T-helper 1 cell (primary cell): ENCODE data around the gene PRR14.
"Not testable (repeated sequence)": the region's sequence is repeated elsewhere in the genome, so short reads cannot be mapped to it uniquely, and the experiment has no call there.

Experiments used
- DNase-seq, 5 donors: peaks; one replicate each; pipeline ENCODE4 v3.0.0-alpha.2; 2012 to 2020

PRR14 gene

DNA sequence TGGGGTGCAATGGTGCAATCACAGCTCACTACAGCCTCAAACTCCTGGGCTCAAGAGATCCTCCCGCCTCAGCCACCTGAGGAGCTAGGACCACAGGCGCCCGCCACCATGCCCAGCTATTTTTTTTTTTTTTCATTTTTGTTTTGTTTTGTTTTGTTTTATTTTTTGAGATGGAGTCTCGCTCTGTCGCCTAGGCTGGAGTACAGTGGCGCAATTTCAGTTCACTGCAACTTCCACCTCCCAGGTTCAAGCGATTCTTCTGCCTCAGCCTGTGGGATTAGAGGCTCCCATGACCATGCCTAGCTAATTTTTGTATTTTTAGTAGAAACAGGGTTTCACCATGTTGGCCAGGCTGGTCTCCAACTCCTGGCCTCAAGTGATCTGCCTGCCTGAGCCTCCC, 18.3 kb upstream of the PRR14 start:
- not testable (repeated sequence) for DNase-seq

DNA sequence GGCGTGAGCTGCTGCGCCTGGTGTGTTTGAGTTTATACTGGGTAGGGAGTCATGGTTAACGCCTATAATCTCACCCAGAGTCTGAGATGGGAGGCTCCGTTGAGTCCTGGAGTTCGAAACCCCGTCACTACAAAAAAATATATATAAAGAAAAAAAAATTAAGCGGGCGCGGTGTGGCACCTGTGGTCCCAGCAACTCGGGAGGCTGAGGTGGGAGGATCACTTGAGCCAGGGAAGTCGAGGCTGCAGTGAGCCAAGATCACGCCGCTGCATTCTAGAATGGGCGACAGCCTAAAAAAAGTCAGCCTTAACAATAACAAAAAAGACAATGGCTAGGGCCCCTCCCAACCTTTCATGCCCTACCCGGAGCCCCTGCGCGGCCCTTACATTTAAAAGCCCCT, 17.2 kb upstream of the PRR14 start:
- no peak for DNase-seq

DNA sequence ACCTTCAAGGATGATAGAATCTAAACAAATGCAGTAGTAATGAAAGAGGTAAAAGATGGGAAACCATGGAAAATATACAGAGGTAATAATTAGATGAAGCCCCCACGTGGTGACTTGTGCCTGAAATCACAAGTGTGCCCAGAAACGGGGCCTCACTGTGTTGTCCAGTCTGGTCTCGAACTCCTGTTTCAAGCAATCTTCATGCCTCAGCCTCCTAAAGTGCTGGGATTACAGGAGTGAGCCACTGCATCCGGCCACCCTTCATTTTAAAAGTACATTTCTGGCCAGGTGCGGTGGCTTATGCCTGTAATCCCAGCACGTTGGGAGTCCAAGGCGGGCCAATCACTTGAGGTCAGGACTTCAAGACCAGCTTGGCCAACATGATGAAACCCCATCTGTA, 14.2 kb upstream of the PRR14 start:
- DNase-seq: no peak

- not testable (repeated sequence) for DNase-seq
Measured at GRCh38 chr16:30637139-30637538, 13.6 kb upstream of the PRR14 start.

GRCh38 chr16:30637944-30638343, 12.8 kb upstream of the PRR14 start:
- DNase-seq: peak in 1 of 5 donors; percentile 46

DNA sequence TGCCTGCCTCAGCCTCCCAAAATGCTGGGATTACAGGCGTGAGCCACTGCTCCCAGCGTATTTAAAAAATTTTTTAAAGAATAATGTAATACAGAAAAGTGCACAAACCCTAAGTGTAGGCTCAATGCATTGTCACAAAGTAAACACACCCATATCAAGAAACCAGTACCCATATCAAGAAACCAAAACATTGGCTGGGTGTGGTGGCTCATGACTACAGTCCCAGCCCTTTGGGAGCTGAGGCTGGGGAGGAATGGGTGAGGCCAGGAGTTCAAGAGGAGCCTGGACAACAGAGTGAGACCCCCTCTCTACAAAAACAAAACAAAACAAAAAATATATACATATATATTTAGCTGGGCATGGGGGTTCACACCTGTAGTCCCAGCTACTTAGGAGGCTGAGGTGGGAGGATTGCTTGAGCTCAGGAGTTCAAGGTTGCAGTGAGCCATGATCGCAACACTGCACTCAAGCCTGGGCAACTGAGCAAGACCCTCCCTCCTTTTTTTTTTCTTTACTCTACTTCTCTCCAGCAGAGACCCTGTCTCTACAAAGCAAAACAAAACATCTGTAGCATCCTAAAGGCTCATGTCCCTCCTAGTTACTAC, 9.3 kb upstream of the PRR14 start:
- no peak for DNase-seq

GRCh38 chr16:30644334-30644830, 6.4 kb upstream of the PRR14 start:
- DNase-seq: no peak

GRCh38 chr16:30645727-30646126, 5.0 kb upstream of the PRR14 start:
- no peak for DNase-seq

DNA sequence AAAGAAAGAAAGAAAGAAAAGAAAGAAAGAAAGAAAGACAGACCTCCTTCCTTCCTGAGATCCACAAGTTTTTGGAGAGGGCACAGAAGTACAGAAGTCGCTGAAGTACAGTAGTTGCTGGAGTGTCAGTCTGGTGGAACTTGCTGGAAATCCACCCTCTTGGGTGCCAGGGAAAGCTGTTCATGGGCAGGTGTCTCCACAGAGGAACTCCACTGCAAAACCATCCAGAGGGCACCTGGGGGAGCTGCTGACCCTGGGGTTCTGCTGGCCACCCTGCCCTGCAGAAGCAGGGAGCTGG, 3.5 kb upstream of the PRR14 start:
- DNase-seq: no peak

- peak in 1 of 5 donors; percentile 44 for DNase-seq
Measured at GRCh38 chr16:30649725-30650368, 913 bp upstream of the PRR14 start.

GRCh38 chr16:30651124-30652004, 604 bp downstream of the PRR14 start:
- peak; percentile 65 to 86 (median 73) for DNase-seq

DNA sequence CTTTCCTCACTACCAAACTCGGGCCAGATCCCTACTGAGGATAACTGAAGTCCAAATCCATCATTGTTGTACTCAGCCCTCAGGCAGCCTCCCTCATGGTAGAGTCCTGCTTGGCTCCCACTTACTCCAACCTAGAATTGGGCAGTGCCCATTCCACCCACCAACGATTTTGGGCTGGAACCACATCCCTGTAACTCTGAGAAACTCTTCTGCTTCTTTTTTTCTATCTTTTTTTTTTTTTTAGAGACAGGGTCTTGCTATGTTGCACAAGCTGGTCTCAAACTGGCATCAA, 1.2 kb downstream of the PRR14 start:
- no peak for DNase-seq

GRCh38 chr16:30652718-30653117, 2.0 kb downstream of the PRR14 start:
- no peak for DNase-seq

DNA sequence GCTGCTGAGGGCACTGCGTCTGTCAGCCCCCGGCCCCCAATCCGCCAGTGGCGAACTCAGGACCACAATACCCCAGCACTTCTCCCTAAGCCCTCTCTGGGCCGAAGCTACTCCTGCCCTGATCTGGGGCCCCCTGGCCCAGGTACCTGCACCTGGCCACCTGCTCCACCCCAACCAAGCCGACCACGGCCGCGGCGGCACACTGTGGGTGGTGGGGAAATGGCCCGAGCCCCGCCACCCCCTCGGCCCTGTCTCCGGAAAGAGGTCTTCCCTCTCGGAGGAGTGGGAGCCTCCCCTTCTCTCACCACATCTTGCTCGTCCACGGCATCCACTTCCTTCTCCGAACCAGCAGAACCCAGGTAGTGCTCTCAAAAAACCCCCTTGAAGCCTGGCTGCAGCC, 4.1 kb downstream of the PRR14 start:
- no peak for DNase-seq

DNA sequence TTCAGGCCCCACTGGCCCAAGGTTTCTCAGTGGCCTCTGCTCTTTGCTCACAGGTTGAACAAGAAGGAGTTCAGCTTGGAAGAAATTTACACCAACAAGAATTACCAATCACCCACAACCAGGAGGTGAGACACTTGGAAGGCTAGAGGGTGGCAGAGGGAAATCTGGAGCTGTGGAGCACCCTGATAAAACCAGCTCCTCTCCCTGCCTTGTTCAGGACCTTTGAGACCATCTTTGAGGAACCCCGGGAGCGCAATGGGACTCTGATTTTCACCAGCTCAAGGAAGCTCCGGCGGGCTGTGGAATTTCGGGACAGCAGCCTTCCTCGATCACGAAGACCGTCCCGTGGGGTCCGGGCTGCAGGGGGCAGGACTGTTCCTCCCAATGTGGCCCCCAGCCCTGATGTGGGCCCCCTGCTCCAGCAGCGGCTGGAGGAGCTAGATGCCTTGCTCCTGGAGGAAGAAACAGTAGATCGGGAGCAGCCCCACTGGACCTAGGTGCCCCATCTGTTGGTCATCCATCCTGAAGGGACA, 5.1 kb downstream of the PRR14 start:
- no peak for DNase-seq

DNA sequence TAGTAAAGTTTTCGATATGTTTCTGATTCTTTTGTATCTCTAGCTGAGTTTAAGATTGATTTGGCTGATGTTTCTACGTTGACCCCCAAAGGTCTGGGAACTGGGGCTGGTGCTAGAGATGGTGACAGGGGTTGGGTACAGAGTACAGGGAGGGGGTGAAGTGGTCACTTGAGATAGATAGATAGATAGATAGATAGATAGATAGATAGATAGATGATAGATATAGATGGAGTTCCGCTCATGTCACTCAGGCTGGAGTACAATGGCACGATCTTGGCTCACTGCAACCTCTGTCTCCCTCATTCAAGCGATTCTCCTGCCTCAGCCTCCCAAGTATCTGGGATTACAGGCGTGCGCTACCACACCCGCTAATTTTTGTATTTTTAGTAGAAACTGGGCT, 5.6 kb downstream of the PRR14 start:
- DNase-seq: no peak

GRCh38 chr16:30656974-30657865, 6.5 kb downstream of the PRR14 start:
- no peak for DNase-seq

DNA sequence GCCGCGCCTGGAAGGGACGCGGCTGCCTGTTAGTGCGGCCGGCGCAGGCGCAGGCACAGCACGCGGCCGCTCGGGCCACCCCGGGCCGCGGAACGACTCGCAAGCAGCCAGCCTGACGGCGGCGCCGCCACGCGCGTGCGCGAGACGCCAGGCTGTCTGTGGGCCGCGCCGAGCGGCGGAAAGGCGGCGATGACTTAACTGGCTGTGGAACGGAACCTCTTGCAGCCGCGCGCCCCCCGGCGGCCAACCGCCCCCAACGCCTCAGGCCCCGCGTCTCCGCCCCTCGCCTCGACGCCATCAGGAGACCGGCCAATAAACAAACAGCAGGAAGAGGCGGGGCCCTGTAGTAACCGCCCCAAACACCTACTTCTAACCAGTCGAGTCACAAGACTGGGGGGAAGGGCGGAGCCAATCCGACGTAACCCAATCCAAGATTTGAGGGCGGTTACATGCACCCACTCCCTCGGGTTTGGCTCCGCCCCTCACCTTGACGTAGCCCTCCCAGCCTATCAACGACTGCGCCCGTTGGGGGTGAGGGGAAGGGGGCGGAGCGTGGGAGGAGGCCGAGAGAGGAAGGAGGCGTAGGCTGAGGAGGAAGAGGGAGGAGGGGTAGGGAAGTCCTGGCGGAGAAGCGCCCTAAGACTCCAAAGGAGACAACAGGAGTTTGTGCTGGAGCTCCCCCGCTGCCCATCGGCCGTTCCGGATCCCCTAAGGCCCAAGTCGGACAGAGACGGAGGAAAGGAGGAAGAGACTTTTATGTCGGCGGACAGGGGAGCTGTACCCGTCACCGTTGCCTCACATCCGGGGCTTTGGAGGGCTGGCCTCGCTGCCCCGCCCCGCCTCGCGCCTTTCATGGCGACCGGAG, 7.3 kb downstream of the PRR14 start, which contains the start of gene FBRS:
Gene FBRS, plus strand, starts transcription at position 566 of the 865 bp plus-strand sequence. CDS start 1,088 bp downstream, outside the sequence.
- DNase-seq: peak; percentile 100

- DNase-seq: peak in 2 of 5 donors; percentile 65 to 93
Measured at GRCh38 chr16:30658731-30659506, 8.2 kb downstream of the PRR14 start.
